Psoas muscle (tissue), 8 donors: Measurements from ENCODE around the gene ATP7B. TPM values are rescaled to one million over a fixed set of nuclear protein-coding genes. Genes with fewer than 3 reads are reported as not detected.

ENCODE experiments used
- ATAC-seq, 4 donors: fragments of 200-7000 bp; cut with Tn5 transposase; one replicate each; pipeline ENCODE4 v1.9.1; 2020; ENCODE audit warnings: moderate library complexity in 3 of 4, mild to moderate bottlenecking in 2 of 4
- DNase-seq, 2 donors: peaks; one replicate each; pipeline ENCODE4 v3.0.0-alpha.2; 2020
- H3K27ac ChIP-seq: fragments of 200-600 bp; one replicate; pipeline ENCODE4 v1.8.0; 2022
- H3K27me3 ChIP-seq, 3 donors: fragments of 200-600 bp in 1 of 3; one replicate each; pipeline versions ENCODE4 v1.6.1 to v1.8.0; 2013 to 2022; ENCODE audit warnings: low read length in 2 of 3, mild to moderate bottlenecking in 2 of 3, moderate library complexity in 1 of 3; ENCODE audit not compliant: insufficient read depth in 3 of 3
- H3K36me3 ChIP-seq, 2 donors: fragments of 200-600 bp in 1 of 2; one replicate each; pipeline versions ENCODE4 v1.6.1 to v1.8.0; 2013 to 2022; ENCODE audit warnings: low read depth in 1 of 2, mild to moderate bottlenecking in 1 of 2, moderate library complexity in 1 of 2; ENCODE audit not compliant: insufficient read depth in 1 of 2
- H3K4me1 ChIP-seq: fragments of 200-600 bp; one replicate; pipeline ENCODE4 v1.8.0; 2022
- H3K4me3 ChIP-seq: fragments of 200-600 bp; one replicate; pipeline ENCODE4 v1.8.0; 2022; ENCODE audit warnings: mild to moderate bottlenecking
- H3K9me3 ChIP-seq: fragments of 200-600 bp; one replicate; pipeline ENCODE4 v1.8.0; 2022
- WGBS, 3 donors: extraction: QIAGEN DNeasy Blood & Tissue Kit; methylation state at CpG; one replicate each; pipeline versions ENCODE4 v1.1.6 to v1.1.7; 2013; 5-methylcytosine and 5-hydroxymethylcytosine counted together
- intact Hi-C, 2 donors: fragments of 100-400 bp; cut with DNase I; formaldehyde crosslinking; loops; one replicate each; pipeline versions ENCODE4 v1.11.0 to v1.14.2; 2022
- polyA plus RNA-seq, 3 donors: library from polyadenylated mRNA; stranded (reverse); fragments of 200-250 nt; gene quantifications; one replicate each; pipeline ENCODE4 v1.2.3, GENCODE V29; 2013
- total RNA-seq, 4 donors: library from RNA; stranded (reverse); fragmentation: NEBNext Ultra II Directional in 2 of 4; extraction: Animal tissue kit (Norgen Biotek cat#: 25700) in 2 of 4; gene quantifications; one replicate each; pipeline versions ENCODE4 v1.2.1 to v1.2.4, GENCODE V29; 2021 to 2023
- TF ChIP-seq, protein P1 (sequence below): fragments of 200-600 bp; IDR thresholded peaks from one replicate; pipeline ENCODE4 v1.8.0; 2022; ENCODE audit warnings: antibody characterized with exemption
- donor health status: healthy with polysubstance abuse.
- donor health status: DM: no; HTN: no; CAD: no; lungs with moderate emphysema.
- donor health status: Bipolar disorder and iron deficiency.
- donor health status: healthy.
- donor health status: DM: yes; HTN: yes; CAD: no.
- donor health status: DM: no; HTN: no; CAD: no.
- donor health status: DM: no; HTN: no; CAD: no.
- donor health status: DM: yes; HTN: yes; CAD: no.

ATP7B gene
- total and polyA plus RNA-seq, 7 donors: 0.72 to 3.5 (median 1.3) TPM

DNA sequence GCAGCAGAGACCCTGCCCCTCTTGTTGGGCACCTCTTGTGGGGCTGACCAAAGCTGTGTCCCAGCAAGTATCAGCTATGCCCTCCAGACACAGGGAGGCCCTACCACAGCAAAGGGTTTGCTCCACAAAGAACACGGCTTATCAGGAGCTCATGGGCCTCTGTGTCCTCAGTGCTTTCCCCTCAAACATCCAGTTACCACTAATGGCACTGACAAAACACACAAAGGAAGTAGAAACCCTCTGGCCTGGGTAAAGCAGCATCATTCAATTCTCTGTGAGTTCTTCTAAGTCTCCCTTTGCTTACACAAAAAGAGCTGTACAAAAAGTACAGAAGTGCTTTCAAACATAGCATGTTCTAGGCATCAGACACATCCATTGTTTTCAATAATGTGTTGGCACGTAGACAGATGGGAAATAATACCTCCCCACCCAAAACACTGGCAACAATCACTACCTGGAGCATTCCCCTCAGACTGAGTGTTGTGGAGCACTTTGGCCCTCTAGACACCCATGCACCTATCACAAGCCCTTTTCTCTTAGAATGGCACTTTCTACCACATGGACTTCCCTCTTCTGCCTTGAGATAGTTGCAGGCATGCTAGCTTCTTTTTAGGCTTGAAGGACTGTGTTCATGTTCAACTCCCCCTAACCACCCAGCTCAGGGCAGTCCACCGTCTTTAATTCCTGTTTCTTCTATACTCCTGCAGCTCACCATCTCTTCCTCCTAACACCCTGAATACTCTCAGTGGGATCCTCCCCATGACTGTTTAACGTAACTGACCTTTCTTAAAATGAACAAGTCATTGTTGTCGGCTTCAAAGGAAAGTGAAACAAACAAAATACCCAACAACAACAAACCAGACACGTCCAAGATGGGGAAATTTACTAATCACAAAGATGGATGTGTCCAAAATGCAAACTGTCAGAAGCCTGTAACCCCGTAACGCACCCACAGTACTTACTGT is 43.5 kb downstream of the ATP7B start:
- no peaks in the 10 kb centered on the region for H3K27me3 ChIP-seq
- DNase-seq (no peak), ATAC-seq (no peak)
- H3K9me3 ChIP-seq: no peaks in the 10 kb centered on the region
- H3K4me3 ChIP-seq: no peak overlapping the region
- H3K36me3 ChIP-seq: peaks cover 3 to 22% of the 10 kb centered on the region in 2 donors
- peak overlapping the region; percentile 46 for H3K27ac ChIP-seq
- no peaks in the 10 kb centered on the region for H3K4me1 ChIP-seq
- TF ChIP-seq, protein P1, sequence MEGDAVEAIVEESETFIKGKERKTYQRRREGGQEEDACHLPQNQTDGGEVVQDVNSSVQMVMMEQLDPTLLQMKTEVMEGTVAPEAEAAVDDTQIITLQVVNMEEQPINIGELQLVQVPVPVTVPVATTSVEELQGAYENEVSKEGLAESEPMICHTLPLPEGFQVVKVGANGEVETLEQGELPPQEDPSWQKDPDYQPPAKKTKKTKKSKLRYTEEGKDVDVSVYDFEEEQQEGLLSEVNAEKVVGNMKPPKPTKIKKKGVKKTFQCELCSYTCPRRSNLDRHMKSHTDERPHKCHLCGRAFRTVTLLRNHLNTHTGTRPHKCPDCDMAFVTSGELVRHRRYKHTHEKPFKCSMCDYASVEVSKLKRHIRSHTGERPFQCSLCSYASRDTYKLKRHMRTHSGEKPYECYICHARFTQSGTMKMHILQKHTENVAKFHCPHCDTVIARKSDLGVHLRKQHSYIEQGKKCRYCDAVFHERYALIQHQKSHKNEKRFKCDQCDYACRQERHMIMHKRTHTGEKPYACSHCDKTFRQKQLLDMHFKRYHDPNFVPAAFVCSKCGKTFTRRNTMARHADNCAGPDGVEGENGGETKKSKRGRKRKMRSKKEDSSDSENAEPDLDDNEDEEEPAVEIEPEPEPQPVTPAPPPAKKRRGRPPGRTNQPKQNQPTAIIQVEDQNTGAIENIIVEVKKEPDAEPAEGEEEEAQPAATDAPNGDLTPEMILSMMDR: no peak
- WGBS, 3 donors: 77 to 87% (median 78%) methylated on average over 8 of the region's 8 CpGs
- intact Hi-C loops: no loop called here

DNA sequence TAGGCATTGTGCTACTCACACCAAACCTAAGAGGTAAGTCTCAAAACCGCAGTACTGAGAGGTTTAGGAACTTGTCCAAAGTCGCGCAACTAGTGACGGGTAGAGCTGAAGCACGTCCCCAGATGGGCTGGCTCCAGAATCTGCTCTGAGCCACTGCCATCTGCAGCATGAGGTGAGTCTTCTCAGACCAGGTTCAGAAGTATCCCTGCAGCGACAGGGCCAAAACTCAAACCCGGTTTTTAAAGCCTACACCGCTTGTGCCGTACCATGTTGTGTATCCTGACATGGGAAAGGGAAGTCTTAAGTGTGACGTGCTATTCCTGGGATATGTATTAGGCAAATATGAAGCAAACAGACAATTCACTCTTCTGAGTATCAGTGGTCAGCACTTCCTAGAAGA is 45.1 kb downstream of the ATP7B start:
- no peak overlapping the region for H3K27ac ChIP-seq
- no peak for DNase-seq
- intact Hi-C loops: no loop called here

DNA sequence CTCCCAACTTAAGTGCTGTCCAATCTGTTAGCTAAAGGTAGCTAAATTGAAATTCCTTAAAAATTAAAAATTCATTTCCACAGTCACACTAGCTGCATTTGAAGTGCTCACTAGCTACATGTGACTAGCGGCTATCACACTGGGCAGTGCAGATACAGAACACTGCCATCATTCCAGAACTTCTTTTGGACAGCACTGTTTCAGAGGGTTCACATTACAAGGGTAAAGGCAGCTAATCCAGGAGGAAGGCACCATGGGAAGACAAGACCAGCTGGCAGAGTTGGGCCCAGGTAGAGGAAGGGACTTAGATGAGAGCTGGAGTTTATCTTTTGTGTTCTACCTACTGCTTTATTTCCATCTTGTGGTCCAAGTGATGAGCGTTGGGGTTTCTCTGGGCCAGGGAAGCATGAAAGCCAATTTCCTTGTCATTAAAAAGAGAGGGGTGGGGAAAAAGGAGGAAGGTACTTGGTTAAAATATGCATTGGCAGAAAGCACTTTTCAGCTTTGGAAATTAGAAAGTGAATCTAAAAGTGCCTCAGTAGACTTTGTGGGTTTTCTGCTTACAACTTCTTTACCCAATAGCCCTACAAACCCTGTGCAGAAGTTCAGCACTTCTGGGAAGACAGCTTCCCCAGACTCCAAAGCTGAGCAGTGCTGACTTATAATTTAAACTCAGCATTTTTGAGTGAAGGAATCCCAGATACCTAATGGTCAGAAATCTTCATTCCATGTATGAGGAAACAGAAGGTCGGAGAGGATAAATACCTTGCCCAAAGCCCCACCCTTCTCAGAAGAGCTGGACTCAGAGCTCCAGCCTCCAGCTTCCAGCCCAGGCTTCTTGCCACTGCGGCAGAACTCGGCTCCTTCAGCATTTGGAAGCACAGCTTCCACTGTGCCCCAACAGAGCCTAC is 49.5 kb downstream of the ATP7B start:
- ATAC-seq (peak in 2 of 4 donors; percentile 34 to 59), DNase-seq (no peak)
- H3K4me3 ChIP-seq: no peak overlapping the region
- H3K9me3 ChIP-seq: no peaks in the 10 kb centered on the region
- TF ChIP-seq, protein P1: no peak
- H3K36me3 ChIP-seq: peaks cover 0 to 5% of the 10 kb centered on the region in 2 donors
- intact Hi-C loops: no loop called here
- no peak overlapping the region for H3K27ac ChIP-seq
- WGBS, 3 donors: 71 to 78% (median 73%) methylated on average over 5 of the region's 5 CpGs
- H3K27me3 ChIP-seq: no peaks in the 10 kb centered on the region
- no peaks in the 10 kb centered on the region for H3K4me1 ChIP-seq

More for the DNA sequence above, 45.1 kb downstream of the ATP7B start:
- peaks cover 3 to 22% of the 10 kb centered on the region in 2 donors for H3K36me3 ChIP-seq
- H3K9me3 ChIP-seq: no peaks in the 10 kb centered on the region
- no peak for ATAC-seq
- WGBS, 3 donors: 90 to 92% (median 92%) methylated on average over 10 of the region's 10 CpGs
- H3K27me3 ChIP-seq: no peaks in the 10 kb centered on the region
- H3K4me3 ChIP-seq: no peak overlapping the region
- TF ChIP-seq, protein P1: no peak
- no peaks in the 10 kb centered on the region for H3K4me1 ChIP-seq

DNA sequence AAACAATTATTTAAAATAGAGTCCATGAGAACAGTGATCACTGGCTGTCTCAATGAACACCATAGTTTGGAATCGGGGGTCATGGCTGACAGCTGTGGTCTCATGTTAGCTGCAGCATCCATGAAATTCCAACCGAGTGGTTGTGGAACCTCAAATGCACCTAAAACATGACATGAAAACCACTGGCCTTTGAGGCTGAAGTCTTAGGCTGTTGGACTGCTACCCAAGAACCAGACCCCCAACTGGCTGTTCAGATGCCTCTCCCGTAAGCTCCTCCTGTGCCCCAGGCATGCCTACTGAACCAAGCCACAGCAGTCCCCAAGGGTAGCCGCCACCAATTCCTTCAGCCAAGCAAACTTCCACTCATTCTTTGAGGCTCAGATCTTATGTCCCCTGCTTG is 50.5 kb downstream of the ATP7B start:
- Histone ChIP-seq H3K4me3 (no peak overlapping the region), H3K4me1 (no peaks in the 10 kb centered on the region), H3K27me3 (no peaks in the 10 kb centered on the region), H3K9me3 (no peaks in the 10 kb centered on the region), H3K27ac (no peak overlapping the region), H3K36me3 (peaks cover 0 to 5% of the 10 kb centered on the region in 2 donors)
- TF ChIP-seq, protein P1: no peak
- 90 to 96% (median 94%) methylated on average over 4 of the region's 4 CpGs for WGBS, 3 donors
- no peak for ATAC-seq
- intact Hi-C loops: no loop called here
- no peak for DNase-seq
